Heart left ventricle (tissue), 16 donors: ENCODE results near the gene SPC24. TPM values are rescaled to one million over a fixed set of nuclear protein-coding genes. Genes with fewer than 3 reads are reported as not detected.
"Not testable (repeated sequence)": the region's sequence is repeated elsewhere in the genome, so short reads cannot be mapped to it uniquely, and the experiment has no call there.

ENCODE experiments used
- ATAC-seq, 4 donors: fragments of 200-7000 bp; cut with Tn5 transposase; one replicate each; pipeline ENCODE4 v1.9.1; 2020 to 2022; ENCODE audit warnings: moderate library complexity in 4 of 4, mild to moderate bottlenecking in 3 of 4, moderate number of reproducible peaks in 1 of 4
- DNase-seq, 5 donors: peaks; one replicate each; pipeline ENCODE4 v3.0.0-alpha.2; 2020
- H3K27ac ChIP-seq, 12 donors: fragments of 200-600 bp; sonication (generic) in 4 of 12; one replicate each; pipeline versions ENCODE4 v1.5.0 to v1.8.0; 2016 to 2022; ENCODE audit warnings: mild to moderate bottlenecking in 2 of 12
- H3K27me3 ChIP-seq, 9 donors: fragments of 200-600 bp; sonication (generic) in 2 of 9; one replicate each; pipeline versions ENCODE4 v1.5.1 to v1.8.0; 2016 to 2022; ENCODE audit warnings: mild to moderate bottlenecking in 3 of 9
- H3K36me3 ChIP-seq, 9 donors: fragments of 200-600 bp; sonication (generic) in 2 of 9; one replicate each; pipeline versions ENCODE4 v1.5.0 to v1.8.0; 2018 to 2022; ENCODE audit warnings: mild to moderate bottlenecking in 2 of 9
- H3K4me1 ChIP-seq, 12 donors: fragments of 200-600 bp; sonication (generic) in 4 of 12; one replicate each; pipeline versions ENCODE4 v1.5.0 to v1.8.0; 2016 to 2022; ENCODE audit warnings: mild to moderate bottlenecking in 3 of 12
- H3K4me3 ChIP-seq, 12 donors: fragments of 200-600 bp; sonication (generic) in 4 of 12; one replicate each; pipeline versions ENCODE4 v1.5.0 to v1.8.0; 2017 to 2022; ENCODE audit warnings: mild to moderate bottlenecking in 9 of 12, moderate library complexity in 4 of 12
- H3K9me3 ChIP-seq, 12 donors: fragments of 200-600 bp; sonication (generic) in 4 of 12; one replicate each; pipeline versions ENCODE4 v1.5.0 to v1.8.0; 2016 to 2022; ENCODE audit warnings: mild to moderate bottlenecking in 1 of 12
- CTCF ChIP-seq, 12 donors: fragments of 200-600 bp; sonication (generic) in 4 of 12; IDR thresholded peaks; one replicate each; pipeline versions ENCODE4 v1.5.0 to v1.8.0; 2018 to 2022; ENCODE audit warnings: antibody characterized with exemption in 12 of 12, mild to moderate bottlenecking in 5 of 12
- POLR2A ChIP-seq, 2 donors: fragments of 450-650 bp; IDR thresholded peaks; one replicate each; pipeline ENCODE4 v1.6.1; 2017; ENCODE audit warnings: antibody characterized with exemption in 2 of 2, mild to moderate bottlenecking in 2 of 2, moderate library complexity in 2 of 2
- WGBS, 4 donors: extraction: QIAGEN DNeasy Blood & Tissue Kit in 2 of 4; methylation state at CpG; one replicate each; pipeline versions ENCODE4 v1.1.5 to v1.1.7; 2013 to 2018; 5-methylcytosine and 5-hydroxymethylcytosine counted together
- intact Hi-C, 10 donors: fragments of 100-400 bp; cut with DNase I; formaldehyde crosslinking; loops; one replicate each; pipeline versions ENCODE4 v1.11.1 to v1.14.2; 2022
- polyA plus RNA-seq, 2 donors: library from polyadenylated mRNA; stranded (reverse); fragments of 200-250 nt; gene quantifications; one replicate each; pipeline ENCODE4 v1.2.3, GENCODE V29; 2013
- total RNA-seq, 9 donors: library from RNA; depleted of rRNA in 2 of 9; stranded (reverse); fragments of >200 nt in 2 of 9; fragmentation: NEBNext Ultra II Directional in 3 of 9; extraction: Animal tissue kit (Norgen Biotek cat#: 25700) in 3 of 9; gene quantifications; one replicate each; pipeline versions ENCODE4 v1.1.0 to v1.2.4, GENCODE V29; 2016 to 2023
- donor health status: ischemic (EF 13 %, LVEDD 7.1; RV severe dilation, severe dysfunction).
- donor health status: healthy with polysubstance abuse.
- donor health status: DM: no; HTN: yes; CAD: no.
- donor health status: DM: no; HTN: no; CAD: no.
- donor health status: ischemic (EF 25% LVEDD 6.9; RV normal size, moderate dysfunction).
- donor health status: ischemic (EF 25% LVEDD 5.7; RV mildly dilated, moderate dysfunction).
- donor health status: healthy.
- donor health status: DM: yes; HTN: yes; CAD: no.
- donor health status: ischemic (EF 35%, LVEDD 5.7; RV mildly dilated, moderate dysfunction).
- donor health status: nonischemic (EF 11% LVEDD 7.7; RV severe dilation, severe dysfunction).
- donor health status: DM: yes; HTN: yes; CAD: no.
- donor health status: PGD.
- donor health status: ischemic (EF 29% LVEDD 5.4; RV normal size, mild dysfunction).
- donor health status: nonischemic (EF 23%, LVEDD 6.1; RV moderate dilation, normal function).

The SPC24 gene
- total and polyA plus RNA-seq, 11 donors = 1.4 to 10.7 (median 4.9) TPM

- no peak overlapping the region for H3K27ac ChIP-seq
- no peaks in the 10 kb centered on the region for H3K27me3 ChIP-seq
- no peaks in the 10 kb centered on the region for H3K9me3 ChIP-seq
- peaks cover 0 to 9% (median 2%) of the 10 kb centered on the region in 12 donors for H3K4me1 ChIP-seq
- ATAC-seq = no peak
- intact Hi-C loops = loop anchor here in 5 of 10 donors (10.0 kb wide), 3 partner anchors 88 to 188 kb away; no protein-coding TSS in a partner anchor
- no peak for TF ChIP-seq POLR2A (IDR thresholded peaks at IDR 0.05)
- no peak for TF ChIP-seq CTCF (IDR thresholded peaks at IDR 0.05)
- 89 to 94% (median 90%) methylated on average over 13 of the region's 13 CpGs for WGBS, 4 donors
- DNase-seq = no peak
- H3K36me3 ChIP-seq = peaks cover 0 to 97% (median 80%) of the 10 kb centered on the region in 9 donors
- no peak overlapping the region for H3K4me3 ChIP-seq
Measured at GRCh38 chr19:11123114-11123513, 32.5 kb downstream of the SPC24 start.

- intact Hi-C loops = loop anchor here in 5 of 10 donors (10.0 kb wide), 3 partner anchors 87 to 187 kb away; no protein-coding TSS in a partner anchor
- DNase-seq, H3K4me3 ChIP-seq, ATAC-seq, H3K4me1 ChIP-seq, H3K27ac ChIP-seq, H3K9me3 ChIP-seq, H3K27me3 ChIP-seq: not testable (repeated sequence)
- peaks cover 0 to 98% (median 81%) of the 10 kb centered on the region in 9 donors for H3K36me3 ChIP-seq
- 91 to 98% (median 94%) methylated on average over 16 to 17 of the region's 17 CpGs for WGBS, 4 donors
Measured at GRCh38 chr19:11121963-11122362, 33.6 kb downstream of the SPC24 start.

GRCh38 chr19:11116507-11116906 is 39.1 kb downstream of the SPC24 start:
- no peaks in the 10 kb centered on the region for H3K27me3 ChIP-seq
- TF ChIP-seq CTCF (IDR thresholded peaks at IDR 0.05) (no peak), POLR2A (IDR thresholded peaks at IDR 0.05) (no peak)
- H3K4me1 ChIP-seq = no peaks in the 10 kb centered on the region
- no peak for ATAC-seq
- H3K4me3 ChIP-seq = no peak overlapping the region
- DNase-seq = no peak
- H3K27ac ChIP-seq = no peak overlapping the region
- intact Hi-C loops = loop anchor here in 2 of 10 donors (5.0 to 10.0 kb wide), 2 partner anchors 94 to 172 kb away; no protein-coding TSS in a partner anchor
- peaks cover 8 to 100% (median 93%) of the 10 kb centered on the region in 9 donors for H3K36me3 ChIP-seq
- 91 to 95% (median 93%) methylated on average over 9 of the region's 9 CpGs for WGBS, 4 donors
- no peaks in the 10 kb centered on the region for H3K9me3 ChIP-seq

- DNase-seq (no peak), ATAC-seq (peak in 1 of 4 donors; percentile 25)
- 56 to 91% (median 81%) methylated on average over 11 of the region's 11 CpGs for WGBS, 4 donors
- H3K27ac ChIP-seq = no peak overlapping the region
- no peaks in the 10 kb centered on the region for H3K27me3 ChIP-seq
- intact Hi-C loops = loop anchor here in 2 of 10 donors (5.0 to 10.0 kb wide), 2 partner anchors 94 to 171 kb away; no protein-coding TSS in a partner anchor
- no peak overlapping the region for H3K4me3 ChIP-seq
- peaks cover 8 to 100% (median 96%) of the 10 kb centered on the region in 9 donors for H3K36me3 ChIP-seq
- no peaks in the 10 kb centered on the region for H3K4me1 ChIP-seq
- TF ChIP-seq POLR2A (IDR thresholded peaks at IDR 0.05) = no peak
- no peak for TF ChIP-seq CTCF (IDR thresholded peaks at IDR 0.05)
- no peaks in the 10 kb centered on the region for H3K9me3 ChIP-seq
Measured at GRCh38 chr19:11115895-11116446, 39.6 kb downstream of the SPC24 start.
